HEK293T (cell line): Measurements from ENCODE around the gene GCM1.

Experiments
- CTCF ChIA-PET: fragments of 350-600 bp; formaldehyde crosslinking; extraction: SDS; loops from one replicate; lab custom pipeline; 2021; ENCODE audit warnings: antibody characterized with exemption, inconsistent platforms; lab: Yijun Ruan, JAX
- POLR2A ChIA-PET: fragments of 350-600 bp; formaldehyde crosslinking; extraction: SDS; loops from one replicate; lab custom pipeline; 2020; ENCODE audit warnings: antibody characterized with exemption, inconsistent platforms; lab: Yijun Ruan, JAX
- DNase-seq: peaks from one replicate; pipeline ENCODE4 v3.0.0; 2012; ENCODE audit warnings: mixed read lengths; ENCODE audit errors: extremely low spot score
- ARNT ChIP-seq: fragments of 450-650 bp; IDR thresholded peaks from 2 replicates; pipeline ENCODE4 v1.6.1; 2017; ENCODE audit warnings: mild to moderate bottlenecking
- BHLHE40 ChIP-seq: fragments of 450-650 bp; IDR thresholded peaks from 2 replicates; pipeline ENCODE4 v1.6.1; 2016; ENCODE audit warnings: mild to moderate bottlenecking, moderate library complexity, borderline replicate concordance
- CTBP1 ChIP-seq: fragments of 450-650 bp; IDR thresholded peaks from 2 replicates; pipeline ENCODE4 v1.6.1; 2016; ENCODE audit warnings: borderline replicate concordance
- ELF4 ChIP-seq: fragments of 450-650 bp; IDR thresholded peaks from 2 replicates; pipeline ENCODE4 v1.6.1; 2017; ENCODE audit warnings: antibody characterized with exemption
- FOXA1 ChIP-seq: fragments of 450-650 bp; IDR thresholded peaks from 2 replicates; pipeline ENCODE4 v1.6.1; 2016; ENCODE audit warnings: mild to moderate bottlenecking
- FOXK2 ChIP-seq: fragments of 450-650 bp; IDR thresholded peaks from 2 replicates; pipeline ENCODE4 v1.6.1; 2016; ENCODE audit warnings: mild to moderate bottlenecking
- FOXM1 ChIP-seq: fragments of 450-650 bp; IDR thresholded peaks from 2 replicates; pipeline ENCODE4 v1.6.1; 2017; ENCODE audit warnings: mild to moderate bottlenecking, borderline replicate concordance
- HDGF ChIP-seq: fragments of 450-650 bp; IDR thresholded peaks from 2 replicates; pipeline ENCODE4 v1.6.1; 2017; ENCODE audit warnings: antibody characterized with exemption, borderline replicate concordance
- L3MBTL2 ChIP-seq: fragments of 450-650 bp; conservative IDR thresholded peaks from 2 replicates; pipeline ENCODE4 v1.6.1; 2016; ENCODE audit warnings: mild to moderate bottlenecking
- LEF1 ChIP-seq: fragments of 450-650 bp; IDR thresholded peaks from 2 replicates; pipeline ENCODE4 v1.6.1; 2017; ENCODE audit warnings: mild to moderate bottlenecking, borderline replicate concordance
- NFRKB ChIP-seq: fragments of 450-650 bp; IDR thresholded peaks from 2 replicates; pipeline ENCODE4 v1.6.1; 2016; ENCODE audit warnings: mild to moderate bottlenecking, moderate library complexity
- SP1 ChIP-seq: fragments of 450-650 bp; IDR thresholded peaks from 2 replicates; pipeline ENCODE4 v1.6.1; 2017
- SUZ12 ChIP-seq: fragments of 450-650 bp; IDR thresholded peaks from 2 replicates; pipeline ENCODE4 v1.6.1; 2016; ENCODE audit warnings: mild to moderate bottlenecking
- TARDBP ChIP-seq: fragments of 450-650 bp; IDR thresholded peaks from 2 replicates; pipeline ENCODE4 v1.6.1; 2016
- ZNF384 ChIP-seq: fragments of 450-650 bp; IDR thresholded peaks from 2 replicates; pipeline ENCODE4 v1.6.1; 2016
- TF ChIP-seq, protein P1 (sequence below): fragments of 450-650 bp; IDR thresholded peaks from 2 replicates; pipeline ENCODE4 v1.6.1; 2016

Gene GCM1

DNA sequence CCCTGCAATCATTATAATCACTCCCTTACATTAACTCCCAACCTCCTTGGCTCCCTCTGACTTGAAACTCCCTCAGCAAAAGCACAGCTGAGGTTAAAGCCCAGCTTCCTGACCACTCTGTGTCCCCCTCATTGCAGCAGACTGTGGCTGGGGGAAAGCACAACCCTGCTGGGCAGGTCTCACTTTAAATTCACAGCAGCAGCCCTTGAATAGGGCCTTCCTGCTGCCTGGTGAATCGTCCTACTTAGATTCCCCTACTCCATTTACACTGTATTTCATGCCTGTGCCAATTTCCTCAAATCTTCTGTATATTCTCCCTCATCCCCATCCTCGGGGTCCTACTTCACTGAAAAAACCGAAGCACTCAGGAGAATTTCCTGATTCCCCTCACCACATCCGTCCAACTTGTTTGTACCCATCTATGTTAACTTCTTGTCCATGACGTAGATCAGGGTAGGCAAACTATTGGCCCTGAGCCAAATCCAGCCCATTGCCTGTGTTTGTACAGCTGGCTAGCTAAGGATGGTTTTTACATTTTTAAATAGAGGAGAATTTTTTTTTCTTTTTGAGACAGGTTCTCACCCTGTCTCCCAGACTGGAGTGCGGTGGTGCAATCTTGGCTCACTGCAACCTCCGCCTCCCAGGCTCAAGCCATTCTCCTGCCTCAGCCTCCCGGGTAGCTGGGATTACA, 31.5 kb upstream of the GCM1 start:
- DNase-seq, result no peak

DNA sequence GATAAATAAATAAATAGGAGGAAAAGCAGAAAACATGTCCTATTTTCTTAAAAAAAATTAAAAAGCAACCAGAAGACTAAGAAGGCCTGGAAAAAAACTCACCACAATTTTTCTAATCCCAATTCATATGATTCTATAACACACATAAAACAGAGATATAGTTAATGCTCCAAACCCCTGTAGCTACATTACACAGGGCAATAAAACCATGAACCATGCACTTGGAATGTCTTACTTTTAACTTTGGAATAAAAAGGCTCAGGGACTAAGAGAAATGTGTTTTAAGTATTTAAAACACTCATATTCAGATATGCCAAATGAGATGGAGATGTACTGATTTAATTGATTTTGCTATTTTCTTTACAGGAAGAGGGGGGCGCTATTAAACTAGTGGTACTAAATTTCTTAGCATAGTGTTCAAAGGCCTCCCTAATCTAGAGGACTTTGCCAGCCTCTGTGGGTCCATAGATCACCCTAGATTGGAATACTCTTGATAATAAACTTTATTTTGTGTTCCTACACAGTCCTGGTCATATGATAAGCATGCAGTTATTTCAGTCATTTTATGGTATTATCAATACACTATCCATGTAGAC, 30.3 kb upstream of the GCM1 start:
- TF ChIP-seq BHLHE40, result no peak
- no peak for TF ChIP-seq FOXM1
- TF ChIP-seq ZNF384, result no peak
- ChIA-PET CTCF (interaction anchor here (1.3 kb wide), 1 partner anchor 305 kb away, joined by 5 read pairs; no protein-coding TSS in a partner anchor), POLR2A (no interaction called here)
- no peak for DNase-seq

More for the DNA sequence above, 31.5 kb upstream of the GCM1 start:
- CTCF ChIA-PET, result no interaction called here
- no peak for TF ChIP-seq NFRKB
- no peak for TF ChIP-seq LEF1
- TF ChIP-seq CTBP1, result no peak
- no peak for TF ChIP-seq TARDBP
- POLR2A ChIA-PET, result no interaction called here

DNA sequence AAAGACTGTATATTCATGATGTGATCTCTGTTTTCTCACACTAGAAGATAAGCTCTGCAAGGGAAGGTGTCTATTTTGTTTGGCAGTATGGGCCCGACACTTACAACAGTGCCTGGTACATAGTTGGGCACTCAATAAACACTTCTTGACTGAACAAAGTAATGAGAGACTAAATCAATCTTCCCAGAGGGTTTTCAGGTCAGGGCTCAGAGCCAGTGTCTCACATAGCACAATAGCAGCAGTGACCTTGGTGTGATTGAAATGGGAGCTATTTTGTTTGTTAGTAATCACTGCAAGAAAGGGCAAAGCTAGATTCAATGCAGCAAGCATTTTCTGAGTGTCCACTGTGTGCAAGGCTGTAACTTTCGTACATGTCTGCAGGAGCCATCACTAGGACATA, 26.4 kb upstream of the GCM1 start:
- CTCF ChIA-PET, result interaction anchor here (1.0 to 1.5 kb wide), 2 partner anchors 262 to 309 kb away, joined by 5 read pairs; no protein-coding TSS in a partner anchor
- POLR2A ChIA-PET, result no interaction called here
- TF ChIP-seq TARDBP (no peak), LEF1 (no peak), FOXM1 (no peak), NFRKB (no peak), SP1 (no peak), CTBP1 (no peak), BHLHE40 (no peak), SUZ12 (no peak), HDGF (no peak), ZNF384 (no peak)
- TF ChIP-seq, protein P1, sequence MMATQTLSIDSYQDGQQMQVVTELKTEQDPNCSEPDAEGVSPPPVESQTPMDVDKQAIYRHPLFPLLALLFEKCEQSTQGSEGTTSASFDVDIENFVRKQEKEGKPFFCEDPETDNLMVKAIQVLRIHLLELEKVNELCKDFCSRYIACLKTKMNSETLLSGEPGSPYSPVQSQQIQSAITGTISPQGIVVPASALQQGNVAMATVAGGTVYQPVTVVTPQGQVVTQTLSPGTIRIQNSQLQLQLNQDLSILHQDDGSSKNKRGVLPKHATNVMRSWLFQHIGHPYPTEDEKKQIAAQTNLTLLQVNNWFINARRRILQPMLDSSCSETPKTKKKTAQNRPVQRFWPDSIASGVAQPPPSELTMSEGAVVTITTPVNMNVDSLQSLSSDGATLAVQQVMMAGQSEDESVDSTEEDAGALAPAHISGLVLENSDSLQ, result no peak
- DNase-seq, result no peak

DNA sequence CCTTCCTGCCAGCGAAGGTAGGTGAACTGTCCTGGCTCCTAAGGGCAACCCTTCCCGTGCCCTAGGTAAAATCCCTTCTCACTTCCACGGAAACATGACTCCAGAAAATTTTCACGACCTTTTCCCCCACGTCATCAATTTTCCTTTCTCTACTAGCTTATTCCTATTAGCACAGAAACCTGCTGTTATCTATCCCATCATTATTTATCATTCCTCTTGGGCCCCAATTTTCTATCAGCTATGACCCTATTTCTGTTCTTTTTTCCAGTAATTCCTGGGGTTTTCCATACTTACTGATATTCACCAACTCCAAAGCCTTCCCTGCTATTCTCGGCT, 23.8 kb upstream of the GCM1 start:
- TF ChIP-seq BHLHE40, result no peak
- TF ChIP-seq HDGF, result no peak
- TF ChIP-seq ZNF384, result no peak
- TF ChIP-seq FOXA1, result no peak
- no peak for TF ChIP-seq ELF4
- CTCF ChIA-PET, result interaction anchor here (0.6 to 2.3 kb wide), 9 partner anchors 21 to 556 kb away, joined by 3 to 13 read pairs (median 3); no protein-coding TSS in a partner anchor
- no peak for DNase-seq
- POLR2A ChIA-PET, result no interaction called here

DNA sequence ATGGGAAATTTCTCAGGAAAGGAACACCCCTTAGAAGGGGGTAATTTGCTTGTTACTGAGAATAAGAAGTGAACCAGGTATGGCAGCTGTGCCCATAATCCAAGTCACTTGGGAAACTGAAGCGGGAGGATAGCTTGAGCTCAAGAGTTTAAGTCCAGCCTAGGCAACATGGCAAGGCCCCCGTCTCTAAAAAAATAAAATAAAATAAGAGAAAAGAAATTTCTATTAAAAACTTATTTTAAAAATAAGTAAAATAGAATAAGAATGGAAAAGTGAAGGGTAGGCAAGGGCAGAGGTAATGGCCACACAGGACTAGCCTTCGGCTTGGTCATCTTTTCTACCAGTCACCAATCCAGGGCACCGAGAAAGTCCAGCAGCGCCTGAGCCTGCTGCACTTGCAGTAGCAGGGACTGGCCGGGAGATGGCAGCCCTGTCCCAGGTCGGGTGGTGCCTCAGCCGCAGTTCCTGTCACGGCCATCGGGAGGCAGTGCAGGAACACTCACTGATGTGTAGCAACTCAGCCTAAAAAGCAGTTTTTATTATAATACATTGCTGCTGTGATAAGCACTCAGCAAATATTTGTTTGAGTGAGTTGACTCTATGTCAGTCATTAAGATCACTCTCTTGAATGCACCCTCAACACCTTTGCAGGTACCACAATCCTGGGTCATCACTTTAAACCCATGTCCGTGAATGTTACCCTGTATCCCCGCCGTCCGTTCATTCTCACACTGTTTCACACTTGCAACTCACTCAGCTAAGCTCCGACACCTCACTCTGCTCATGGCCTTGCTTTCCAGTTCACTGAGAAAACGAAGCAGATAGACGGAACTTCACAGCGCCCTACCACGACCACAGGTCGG, 23.2 kb upstream of the GCM1 start:
- POLR2A ChIA-PET, result no interaction called here
- TF ChIP-seq BHLHE40, result no peak
- no peak for TF ChIP-seq ZNF384
- TF ChIP-seq, protein P1, result no peak
- TF ChIP-seq FOXA1, result no peak
- TF ChIP-seq TARDBP, result no peak
- no peak for TF ChIP-seq L3MBTL2
- no peak for TF ChIP-seq FOXK2
- TF ChIP-seq FOXM1, result no peak
- TF ChIP-seq SUZ12, result no peak
- TF ChIP-seq SP1, result no peak
- no peak for TF ChIP-seq LEF1
- no peak for TF ChIP-seq HDGF
- no peak for TF ChIP-seq CTBP1
- no peak for TF ChIP-seq ELF4
- TF ChIP-seq NFRKB, result no peak
- TF ChIP-seq ARNT, result no peak
- DNase-seq, result peak; percentile 87
- CTCF ChIA-PET, result interaction anchor here (0.6 to 2.3 kb wide), 17 partner anchors 18 to 557 kb away, joined by 3 to 13 read pairs (median 3); partner anchors contain the start of gene GCLC

DNA sequence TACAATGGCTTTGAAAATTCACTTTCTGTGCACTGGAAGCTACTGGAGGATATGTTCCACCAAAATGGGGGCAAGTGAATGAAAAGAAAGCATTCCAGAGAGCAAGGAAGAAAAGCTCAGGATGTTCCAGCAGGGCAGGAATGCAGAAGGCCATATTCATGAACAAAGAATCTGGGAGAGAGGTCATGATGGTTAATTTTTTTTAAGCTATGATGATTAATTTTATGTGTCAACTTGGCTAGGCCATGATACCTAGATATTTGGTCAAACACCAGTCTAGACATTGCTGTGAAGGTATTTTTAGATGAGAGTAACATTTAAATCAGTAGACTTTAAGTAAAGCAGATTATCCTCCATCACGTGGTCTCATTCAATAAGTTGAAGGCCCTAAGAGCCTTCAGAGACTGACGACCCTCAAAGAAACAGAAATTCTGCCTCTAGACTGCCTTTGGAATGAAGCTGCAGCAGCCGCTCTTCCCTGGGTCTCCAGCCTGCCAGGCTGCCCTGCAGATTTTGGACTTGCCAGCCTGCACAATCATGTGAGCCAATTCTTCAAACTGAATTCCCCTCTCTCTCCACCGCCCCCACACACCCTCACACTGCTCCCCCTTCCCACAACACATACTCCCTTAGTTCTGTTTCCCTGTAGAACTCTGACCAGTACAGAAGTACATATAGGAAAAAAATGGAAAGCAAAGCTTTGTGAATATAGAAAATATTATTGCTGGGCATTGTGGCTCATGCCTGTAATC, 20.1 kb upstream of the GCM1 start:
- ChIA-PET CTCF (interaction anchor here (0.6 to 1.6 kb wide), 3 partner anchors 30 to 787 kb away, joined by 3 to 7 read pairs (median 3); no protein-coding TSS in a partner anchor), POLR2A (no interaction called here)
- no peak for TF ChIP-seq HDGF
- no peak for TF ChIP-seq SP1
- no peak for TF ChIP-seq NFRKB
- TF ChIP-seq ELF4, result no peak
- no peak for TF ChIP-seq LEF1
- no peak for TF ChIP-seq CTBP1
- TF ChIP-seq ZNF384, result no peak
- no peak for TF ChIP-seq FOXM1
- no peak for TF ChIP-seq FOXA1
- TF ChIP-seq BHLHE40, result no peak
- no peak for TF ChIP-seq FOXK2
- TF ChIP-seq TARDBP, result no peak
- TF ChIP-seq, protein P1, result no peak
- no peak for TF ChIP-seq L3MBTL2
- no peak for TF ChIP-seq SUZ12
- no peak for TF ChIP-seq ARNT
- no peak for DNase-seq
